Thoracic aorta (tissue), 2 donors: ENCODE results near the gene HPS3. TPM values are rescaled to one million over a fixed set of nuclear protein-coding genes. Genes with fewer than 3 reads are reported as not detected.
"Not testable (repeated sequence)": the region's sequence is repeated elsewhere in the genome, so short reads cannot be mapped to it uniquely, and the experiment has no call there.

ENCODE experiments used
- ATAC-seq: fragments of 150-250 bp; one replicate; pipeline ENCODE4 v1.8.0; 2017; ENCODE audit warnings: low read depth; ENCODE audit not compliant: insufficient number of reproducible peaks, low FRiP score
- DNase-seq: peaks from one replicate; pipeline ENCODE4 v3.0.0-alpha.2; 2020; ENCODE audit warnings: low spot score
- H3K27ac ChIP-seq, 2 donors: fragments of 200-600 bp; sonication (generic); 1 replicate in 1 of 2; 2 replicates in 1 of 2; pipeline ENCODE4 v1.5.1; 2016; ENCODE audit warnings: mild to moderate bottlenecking in 2 of 2, moderate library complexity in 2 of 2
- H3K27me3 ChIP-seq: fragments of 200-600 bp; sonication (generic); replicated peaks from 2 replicates; pipeline ENCODE4 v1.6.0; 2016; ENCODE audit warnings: mild to moderate bottlenecking; ENCODE audit not compliant: insufficient read depth
- H3K36me3 ChIP-seq: fragments of 200-600 bp; sonication (generic); one replicate; pipeline ENCODE4 v1.5.1; 2016
- H3K4me1 ChIP-seq, 2 donors: fragments of 200-600 bp; sonication (generic); 1 replicate in 1 of 2; 2 replicates in 1 of 2; pipeline versions ENCODE4 v1.5.1 to v1.6.0; 2016; ENCODE audit warnings: low read depth in 2 of 2, mild to moderate bottlenecking in 1 of 2; ENCODE audit not compliant: control insufficient read depth in 1 of 2
- H3K4me3 ChIP-seq: fragments of 200-600 bp; sonication (generic); 2 replicates; pipeline ENCODE4 v1.5.1; 2016; ENCODE audit warnings: mild to moderate bottlenecking
- H3K9me3 ChIP-seq: fragments of 200-600 bp; sonication (generic); 2 replicates; pipeline ENCODE4 v1.5.1; 2016
- total RNA-seq, 2 donors: library from RNA; depleted of rRNA; stranded (reverse); fragments of >200 nt; gene quantifications; one replicate each; pipeline versions ENCODE4 v1.1.0 to v1.2.3, GENCODE V29; 2016
- TF ChIP-seq, protein P1 (sequence below): fragments of 200-600 bp; sonication (generic); IDR thresholded peaks from one replicate; pipeline ENCODE4 v1.5.1; 2019; ENCODE audit warnings: antibody characterized with exemption

HPS3 gene
- total RNA-seq, 2 donors from 2014 or later, result 21.3 to 22.9 TPM

GRCh38 chr3:149090907-149091306, 38.5 kb upstream of the HPS3 start:
- DNase-seq (no peak), ATAC-seq (no peak)
- Histone ChIP-seq H3K9me3 (no peaks in the 10 kb centered on the region), H3K27ac (no peak overlapping the region), H3K4me1 (peaks cover 0 to 3% of the 10 kb centered on the region in 2 donors), H3K27me3 (no peaks in the 10 kb centered on the region), H3K4me3 (no peak overlapping the region), H3K36me3 (no peaks in the 10 kb centered on the region)
- TF ChIP-seq, protein P1, sequence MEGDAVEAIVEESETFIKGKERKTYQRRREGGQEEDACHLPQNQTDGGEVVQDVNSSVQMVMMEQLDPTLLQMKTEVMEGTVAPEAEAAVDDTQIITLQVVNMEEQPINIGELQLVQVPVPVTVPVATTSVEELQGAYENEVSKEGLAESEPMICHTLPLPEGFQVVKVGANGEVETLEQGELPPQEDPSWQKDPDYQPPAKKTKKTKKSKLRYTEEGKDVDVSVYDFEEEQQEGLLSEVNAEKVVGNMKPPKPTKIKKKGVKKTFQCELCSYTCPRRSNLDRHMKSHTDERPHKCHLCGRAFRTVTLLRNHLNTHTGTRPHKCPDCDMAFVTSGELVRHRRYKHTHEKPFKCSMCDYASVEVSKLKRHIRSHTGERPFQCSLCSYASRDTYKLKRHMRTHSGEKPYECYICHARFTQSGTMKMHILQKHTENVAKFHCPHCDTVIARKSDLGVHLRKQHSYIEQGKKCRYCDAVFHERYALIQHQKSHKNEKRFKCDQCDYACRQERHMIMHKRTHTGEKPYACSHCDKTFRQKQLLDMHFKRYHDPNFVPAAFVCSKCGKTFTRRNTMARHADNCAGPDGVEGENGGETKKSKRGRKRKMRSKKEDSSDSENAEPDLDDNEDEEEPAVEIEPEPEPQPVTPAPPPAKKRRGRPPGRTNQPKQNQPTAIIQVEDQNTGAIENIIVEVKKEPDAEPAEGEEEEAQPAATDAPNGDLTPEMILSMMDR, result no peak

GRCh38 chr3:149091983-149092382, 37.5 kb upstream of the HPS3 start:
- Histone ChIP-seq H3K27me3 (no peaks in the 10 kb centered on the region), H3K36me3 (no peaks in the 10 kb centered on the region), H3K4me1 (peaks cover 0 to under 1% of the 10 kb centered on the region in 2 donors), H3K9me3 (no peaks in the 10 kb centered on the region), H3K27ac (no peak overlapping the region), H3K4me3 (no peak overlapping the region)
- ATAC-seq (no peak), DNase-seq (no peak)
- TF ChIP-seq, protein P1, result no peak

GRCh38 chr3:149095487-149095886, 34.0 kb upstream of the HPS3 start:
- DNase-seq, result no peak
- Histone ChIP-seq H3K27ac (no peak overlapping the region), H3K4me1 (no peaks in the 10 kb centered on the region), H3K9me3 (no peaks in the 10 kb centered on the region), H3K27me3 (no peaks in the 10 kb centered on the region), H3K4me3 (no peak overlapping the region), H3K36me3 (no peaks in the 10 kb centered on the region)
- ATAC-seq, result no peak
- TF ChIP-seq, protein P1, result no peak

- not testable (repeated sequence) for H3K27ac ChIP-seq, H3K4me1 ChIP-seq, DNase-seq, H3K27me3 ChIP-seq, H3K9me3 ChIP-seq, ATAC-seq, H3K4me3 ChIP-seq, H3K36me3 ChIP-seq
Observed at GRCh38 chr3:149097987-149098386, 31.5 kb upstream of the HPS3 start.

DNA sequence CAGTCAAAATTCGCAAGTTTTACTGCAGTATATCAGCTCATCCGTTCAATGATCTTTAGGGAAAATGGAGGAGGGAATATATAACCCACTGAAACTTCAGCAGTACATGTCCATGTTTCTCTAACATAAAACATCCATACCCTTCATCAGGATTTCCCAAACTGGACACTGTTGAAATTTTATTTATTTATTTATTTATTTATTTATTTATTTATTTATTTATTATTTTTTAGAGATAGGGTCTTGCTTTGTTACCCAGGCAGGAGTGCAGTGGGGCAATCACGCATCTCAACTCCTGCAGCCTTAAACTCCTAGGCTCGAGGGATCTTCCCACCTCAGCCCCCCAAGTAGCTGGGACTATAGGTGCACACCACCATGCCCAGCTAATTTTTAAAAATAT, 28.3 kb upstream of the HPS3 start:
- no peak for DNase-seq
- no peaks in the 10 kb centered on the region for H3K9me3 ChIP-seq
- no peak overlapping the region for H3K4me3 ChIP-seq
- H3K36me3 ChIP-seq, result no peaks in the 10 kb centered on the region
- H3K27ac ChIP-seq, result no peak overlapping the region
- no peaks in the 10 kb centered on the region for H3K27me3 ChIP-seq
- TF ChIP-seq, protein P1, result no peak
- no peak for ATAC-seq
- H3K4me1 ChIP-seq, result no peaks in the 10 kb centered on the region

- Histone ChIP-seq H3K36me3 (no peaks in the 10 kb centered on the region), H3K27me3 (no peaks in the 10 kb centered on the region), H3K4me3 (no peak overlapping the region), H3K4me1 (no peaks in the 10 kb centered on the region), H3K27ac (no peak overlapping the region), H3K9me3 (no peaks in the 10 kb centered on the region)
- DNase-seq (no peak), ATAC-seq (no peak)
- TF ChIP-seq, protein P1, result no peak
Observed at GRCh38 chr3:149101641-149102040, 27.8 kb upstream of the HPS3 start.
